Smooth muscle cell of the brain vasculature (primary cell): ENCODE data around the gene APOA1.

Experiments used
- DNase-seq: peaks from one replicate; pipeline ENCODE4 v3.0.0-alpha.2; 2012; ENCODE audit warnings: low read depth, low spot score

The APOA1 gene

GRCh38 chr11:116857936-116858335 lies 20.5 kb upstream of the APOA1 start:
- no peak for DNase-seq

- DNase-seq: no peak
These were observed 19.9 kb upstream of the APOA1 start for GRCh38 chr11:116857316-116857715.

- DNase-seq: no peak
These were observed 19.0 kb upstream of the APOA1 start for GRCh38 chr11:116856423-116856822.

GRCh38 chr11:116855413-116855812 lies 18.0 kb upstream of the APOA1 start:
- DNase-seq: no peak

GRCh38 chr11:116853461-116854073 lies 16.1 kb upstream of the APOA1 start:
- DNase-seq: peak; percentile 32

GRCh38 chr11:116852261-116853031 lies 15.0 kb upstream of the APOA1 start:
- DNase-seq: no peak

- no peak for DNase-seq
These were observed 14.2 kb upstream of the APOA1 start for GRCh38 chr11:116851626-116852025.

GRCh38 chr11:116849486-116849885 lies 12.1 kb upstream of the APOA1 start:
- DNase-seq: no peak

GRCh38 chr11:116849060-116849459 lies 11.6 kb upstream of the APOA1 start:
- no peak for DNase-seq

GRCh38 chr11:116847612-116848011 lies 10.2 kb upstream of the APOA1 start:
- no peak for DNase-seq

GRCh38 chr11:116844722-116845121 lies 7.3 kb upstream of the APOA1 start:
- DNase-seq: no peak

- no peak for DNase-seq
These were observed 6.2 kb upstream of the APOA1 start for GRCh38 chr11:116843661-116844060.

- no peak for DNase-seq
These were observed 5.5 kb upstream of the APOA1 start for GRCh38 chr11:116842909-116843308.

GRCh38 chr11:116842117-116842516 lies 4.7 kb upstream of the APOA1 start:
- DNase-seq: no peak

- DNase-seq: no peak
These were observed 3.4 kb upstream of the APOA1 start for GRCh38 chr11:116840746-116841296.

GRCh38 chr11:116840224-116840745 lies 2.9 kb upstream of the APOA1 start:
- no peak for DNase-seq

- no peak for DNase-seq
These were observed 1.1 kb upstream of the APOA1 start for GRCh38 chr11:116838321-116839084.

- DNase-seq: no peak
These were observed 810 bp downstream of the APOA1 start for GRCh38 chr11:116836632-116836991.

- peak; percentile 83 for DNase-seq
These were observed 1.4 kb downstream of the APOA1 start for GRCh38 chr11:116835791-116836631.

- DNase-seq: no peak
These were observed 2.2 kb downstream of the APOA1 start for GRCh38 chr11:116835042-116835772.
